Neuronal stem cell (in vitro differentiated cells): ENCODE measurements around the gene EYS.

Source experiments
- DNase-seq: peaks from one replicate; pipeline ENCODE4 v3.0.0-alpha.2; 2013; ENCODE audit warnings: low spot score
- H2AFZ ChIP-seq: one replicate; pipeline ENCODE4 v1.6.1; 2013; ENCODE audit warnings: mild to moderate bottlenecking, low read length, inconsistent platforms
- H2AK5ac ChIP-seq: 2 replicates; pipeline ENCODE4 v1.6.1; 2013; ENCODE audit warnings: low read depth, mild to moderate bottlenecking, inconsistent platforms, low read length, moderate library complexity, mixed read lengths
- H2BK120ac ChIP-seq: 2 replicates; pipeline ENCODE4 v1.6.1; 2013; ENCODE audit warnings: low read depth, mild to moderate bottlenecking, inconsistent platforms, low read length, moderate library complexity, mixed read lengths
- H2BK12ac ChIP-seq: one replicate; pipeline ENCODE4 v1.6.1; 2013; ENCODE audit warnings: low read length, inconsistent platforms
- H2BK15ac ChIP-seq: 2 replicates; pipeline ENCODE4 v1.6.1; 2013; ENCODE audit warnings: mild to moderate bottlenecking, low read length, inconsistent platforms, mixed read lengths
- H2BK5ac ChIP-seq: one replicate; pipeline ENCODE4 v1.6.1; 2013; ENCODE audit warnings: inconsistent platforms, mild to moderate bottlenecking, low read length, moderate library complexity
- H3K14ac ChIP-seq: one replicate; pipeline ENCODE4 v1.6.1; 2013; ENCODE audit warnings: low read length, inconsistent platforms
- H3K18ac ChIP-seq: 2 replicates; pipeline ENCODE4 v1.6.1; 2013; ENCODE audit warnings: low read length, inconsistent platforms
- H3K23ac ChIP-seq: 2 replicates; pipeline ENCODE4 v1.6.1; 2013; ENCODE audit warnings: low read depth, mild to moderate bottlenecking, mixed read lengths, low read length, inconsistent platforms; ENCODE audit not compliant: poor library complexity
- H3K27ac ChIP-seq: replicated peaks from 3 replicates; pipeline ENCODE4 v1.5.1; 2013; ENCODE audit warnings: low read length, inconsistent platforms
- H3K27me3 ChIP-seq, 3 experiments: 2 replicates each; pipeline ENCODE4 v1.6.1; 2013; ENCODE audit warnings: low read length in 3 of 3, mild to moderate bottlenecking in 2 of 3, inconsistent platforms in 1 of 3, low read depth in 1 of 3, mixed read lengths in 1 of 3, moderate library complexity in 1 of 3; ENCODE audit not compliant: control insufficient read depth in 3 of 3, insufficient read depth in 3 of 3
- H3K36me3 ChIP-seq, 2 donors: replicated peaks in 1 of 2; 2 replicates each; pipeline ENCODE4 v1.6.1; 2013; ENCODE audit warnings: low read length in 2 of 2; ENCODE audit not compliant: control insufficient read depth in 2 of 2, insufficient read depth in 2 of 2
- H3K4ac ChIP-seq: 2 replicates; pipeline ENCODE4 v1.6.1; 2013; ENCODE audit warnings: inconsistent platforms, mild to moderate bottlenecking, low read length, moderate library complexity
- H3K4me1 ChIP-seq, 2 donors: 1 replicate in 1 of 2; 2 replicates in 1 of 2; pipeline ENCODE4 v1.6.1; 2013; ENCODE audit warnings: low read length in 2 of 2, low read depth in 1 of 2; ENCODE audit not compliant: control insufficient read depth in 2 of 2, insufficient read depth in 1 of 2
- H3K4me2 ChIP-seq: one replicate; pipeline ENCODE4 v1.6.1; 2013; ENCODE audit warnings: mild to moderate bottlenecking, low read length, inconsistent platforms; ENCODE audit not compliant: insufficient read depth, poor library complexity, severe bottlenecking
- H3K4me3 ChIP-seq, 2 donors: 2 replicates each; pipeline ENCODE4 v1.5.1; 2013; ENCODE audit warnings: low read length in 2 of 2, mild to moderate bottlenecking in 2 of 2, inconsistent platforms in 1 of 2, moderate library complexity in 1 of 2
- H3K79me1 ChIP-seq: one replicate; pipeline ENCODE4 v1.6.1; 2013; ENCODE audit warnings: low read depth, mild to moderate bottlenecking, inconsistent platforms, low read length, moderate library complexity
- H3K9ac ChIP-seq: one replicate; pipeline ENCODE4 v1.6.1; 2013; ENCODE audit warnings: mild to moderate bottlenecking, low read depth, low read length, inconsistent platforms; ENCODE audit not compliant: poor library complexity
- H3K9me3 ChIP-seq, 2 donors: replicated peaks in 1 of 2; 2 replicates each; pipeline versions ENCODE3 to v1.6.1; 2013; ENCODE audit warnings: low read length in 2 of 2, mild to moderate bottlenecking in 2 of 2, inconsistent platforms in 1 of 2, low read depth in 1 of 2, mixed read lengths in 1 of 2, moderate library complexity in 1 of 2; ENCODE audit not compliant: control insufficient read depth in 2 of 2, insufficient read depth in 1 of 2
- H4K8ac ChIP-seq: one replicate; pipeline ENCODE4 v1.6.1; 2013; ENCODE audit warnings: low read depth, mild to moderate bottlenecking, inconsistent platforms, low read length, moderate library complexity
- H4K91ac ChIP-seq: one replicate; pipeline ENCODE4 v1.6.1; 2013; ENCODE audit warnings: low read length, low read depth, mild to moderate bottlenecking, inconsistent platforms; ENCODE audit not compliant: poor library complexity
- WGBS, 2 donors: extraction: QIAGEN DNeasy Blood & Tissue Kit; methylation state at CpG; one replicate each; pipeline ENCODE4 v1.1.7; 2013; ENCODE audit warnings: missing lambda C conversion rate in 2 of 2, mixed read lengths in 1 of 2; ENCODE audit not compliant: insufficient read length in 2 of 2, insufficient replicate concordance in 1 of 2; ENCODE audit errors: extremely low coverage in 2 of 2; 5-methylcytosine and 5-hydroxymethylcytosine counted together

Gene EYS

DNA sequence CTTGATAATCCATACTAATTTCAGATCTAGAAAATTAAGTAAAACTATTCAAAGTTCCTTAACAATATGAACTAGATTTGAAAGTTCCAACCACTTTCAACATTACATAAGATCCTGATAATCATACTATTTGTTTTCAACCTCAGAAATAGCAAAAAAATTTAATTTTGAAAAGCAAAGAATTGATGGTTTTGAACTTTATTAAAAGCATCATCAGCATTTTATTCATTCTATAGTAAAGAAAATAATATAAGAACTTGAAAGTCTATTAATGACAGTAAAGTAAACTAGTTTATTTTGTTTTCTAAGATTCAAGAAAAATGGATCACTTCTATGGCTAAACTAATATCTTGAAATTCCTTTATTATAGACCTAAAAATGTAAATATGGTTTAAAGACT, 26.8 kb downstream of the EYS start:
- H3K23ac ChIP-seq: no peak overlapping the region
- H2BK120ac ChIP-seq: no peak overlapping the region
- no peak overlapping the region for H2BK15ac ChIP-seq
- H3K18ac ChIP-seq: no peak overlapping the region
- DNase-seq: no peak
- peaks cover 0 to 3% of the 10 kb centered on the region in 2 donors for H3K9me3 ChIP-seq
- H3K9ac ChIP-seq: no peak overlapping the region
- no peak overlapping the region for H4K91ac ChIP-seq
- no peak overlapping the region for H4K8ac ChIP-seq
- H3K27ac ChIP-seq: no peak overlapping the region
- H2AFZ ChIP-seq: no peak overlapping the region
- no peak overlapping the region for H2BK5ac ChIP-seq
- no peaks in the 10 kb centered on the region for H3K79me1 ChIP-seq
- H2BK12ac ChIP-seq: no peak overlapping the region
- H3K36me3 ChIP-seq: no peaks in the 10 kb centered on the region
- no peak overlapping the region for H2AK5ac ChIP-seq
- H3K4me2 ChIP-seq: no peak overlapping the region
- no peak overlapping the region for H3K14ac ChIP-seq
- no peak overlapping the region for H3K4me3 ChIP-seq
- H3K4me1 ChIP-seq: peaks cover 0 to 4% of the 10 kb centered on the region in 2 donors
- no peak overlapping the region for H3K4ac ChIP-seq
- H3K27me3 ChIP-seq: no peaks in the 10 kb centered on the region

DNA sequence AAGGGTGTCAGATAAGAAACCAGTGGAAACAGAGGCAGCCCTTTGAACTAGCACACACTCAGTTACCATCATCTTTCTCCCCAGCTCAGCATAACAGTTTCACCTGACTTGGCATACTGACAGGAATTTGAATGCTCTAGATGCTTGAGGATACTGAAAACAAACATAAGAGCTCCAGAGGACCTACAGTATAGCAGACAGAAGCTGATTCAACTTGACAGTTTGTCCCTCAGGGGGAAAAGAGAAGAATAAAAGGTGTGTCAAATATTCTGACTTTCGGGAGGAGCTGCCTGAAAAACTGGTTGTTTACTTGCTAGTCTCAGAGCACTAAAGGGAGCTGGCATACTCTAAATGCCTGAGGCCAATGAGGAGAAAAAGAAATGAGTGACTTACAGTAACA, 35.1 kb downstream of the EYS start:
- no peak overlapping the region for H3K27ac ChIP-seq
- WGBS, 2 donors: no CpG with 5 or more reads among the region's 1 CpG
- H2BK5ac ChIP-seq: no peak overlapping the region
- H2BK12ac ChIP-seq: no peak overlapping the region
- no peak overlapping the region for H3K4ac ChIP-seq
- H3K4me2 ChIP-seq: no peak overlapping the region
- no peak overlapping the region for H3K14ac ChIP-seq
- H3K36me3 ChIP-seq: no peaks in the 10 kb centered on the region
- no peak overlapping the region for H3K23ac ChIP-seq
- no peak overlapping the region for H3K9ac ChIP-seq
- H2AFZ ChIP-seq: no peak overlapping the region
- no peak overlapping the region for H4K8ac ChIP-seq
- DNase-seq: no peak
- no peak overlapping the region for H2AK5ac ChIP-seq
- no peak overlapping the region for H3K18ac ChIP-seq
- no peak overlapping the region for H4K91ac ChIP-seq
- H2BK120ac ChIP-seq: no peak overlapping the region
- H3K9me3 ChIP-seq: peaks cover 0 to 7% of the 10 kb centered on the region in 2 donors
- H3K4me3 ChIP-seq: no peak overlapping the region
- no peak overlapping the region for H2BK15ac ChIP-seq
- no peaks in the 10 kb centered on the region for H3K27me3 ChIP-seq
- no peaks in the 10 kb centered on the region for H3K79me1 ChIP-seq
- H3K4me1 ChIP-seq: no peaks in the 10 kb centered on the region

DNA sequence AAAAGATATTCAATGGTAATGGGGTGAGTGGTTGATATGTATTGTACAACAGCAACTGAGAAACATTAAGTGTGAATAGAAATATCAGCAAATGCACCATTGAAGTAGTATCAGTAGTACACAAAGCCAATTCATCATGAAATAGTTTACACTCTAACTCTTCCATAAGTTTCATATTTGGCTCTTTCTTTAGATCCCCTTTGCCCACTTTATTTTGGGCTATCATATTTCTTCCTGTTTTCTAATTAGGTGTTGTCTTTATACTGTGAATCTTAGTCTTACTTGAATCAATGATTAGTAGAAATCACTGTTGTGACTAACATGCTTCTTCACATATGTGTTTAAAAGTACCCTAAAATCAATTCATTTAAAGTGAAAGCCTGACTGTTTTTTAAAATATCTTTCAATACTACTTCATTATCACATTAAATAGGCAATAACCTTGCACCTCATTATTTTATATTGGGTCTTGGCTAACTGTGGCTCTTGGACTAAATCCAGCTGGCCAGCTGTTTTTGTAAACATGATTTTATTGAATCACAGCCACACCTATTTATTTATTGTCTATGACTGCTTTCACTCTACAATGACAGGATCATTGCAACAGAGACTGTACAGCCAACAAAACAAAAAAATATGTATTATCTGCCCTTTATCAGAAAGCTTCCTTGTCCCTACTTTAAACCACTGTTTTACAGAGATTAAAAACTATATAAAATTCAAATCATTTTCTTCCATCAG, 38.9 kb downstream of the EYS start:
- H2AK5ac ChIP-seq: no peak overlapping the region
- no peak overlapping the region for H3K14ac ChIP-seq
- H4K91ac ChIP-seq: no peak overlapping the region
- no peak for DNase-seq
- H3K27ac ChIP-seq: no peak overlapping the region
- peaks cover 0 to under 1% of the 10 kb centered on the region in 2 donors for H3K9me3 ChIP-seq
- H2AFZ ChIP-seq: no peak overlapping the region
- no peaks in the 10 kb centered on the region for H3K36me3 ChIP-seq
- no peak overlapping the region for H3K4me3 ChIP-seq
- H2BK15ac ChIP-seq: no peak overlapping the region
- no peak overlapping the region for H3K23ac ChIP-seq
- H3K27me3 ChIP-seq: no peaks in the 10 kb centered on the region
- H2BK12ac ChIP-seq: no peak overlapping the region
- no peak overlapping the region for H4K8ac ChIP-seq
- H3K4me2 ChIP-seq: no peak overlapping the region
- no peak overlapping the region for H3K18ac ChIP-seq
- H3K4me1 ChIP-seq: no peaks in the 10 kb centered on the region
- no peak overlapping the region for H3K9ac ChIP-seq
- H2BK5ac ChIP-seq: no peak overlapping the region
- H2BK120ac ChIP-seq: no peak overlapping the region
- no peak overlapping the region for H3K4ac ChIP-seq
- H3K79me1 ChIP-seq: no peaks in the 10 kb centered on the region

DNA sequence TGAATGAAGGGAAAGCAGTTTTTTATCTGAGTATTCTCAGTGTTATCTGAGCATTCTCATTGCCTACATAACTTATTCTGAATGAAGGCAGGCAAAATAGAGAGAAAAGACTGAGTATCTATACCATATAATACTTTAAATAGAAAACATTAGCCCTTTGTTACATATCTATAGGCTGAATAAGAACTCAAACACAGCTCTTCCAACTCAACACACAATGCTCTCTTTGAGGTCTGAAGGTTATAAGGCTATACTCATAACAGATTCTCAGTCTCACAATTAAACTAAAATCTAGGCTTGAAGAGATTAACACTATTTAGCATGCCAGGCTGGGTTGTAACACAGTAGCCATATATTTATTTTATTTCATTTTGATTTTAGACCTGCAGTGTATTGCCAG, 56.9 kb downstream of the EYS start:
- no peak for DNase-seq
- Histone ChIP-seq H3K14ac (no peak overlapping the region), H2AFZ (no peak overlapping the region), H3K79me1 (no peaks in the 10 kb centered on the region), H4K91ac (no peak overlapping the region), H3K36me3 (no peaks in the 10 kb centered on the region), H2BK120ac (no peak overlapping the region), H2BK5ac (no peak overlapping the region), H3K4me2 (no peak overlapping the region), H2BK12ac (no peak overlapping the region), H3K9me3 (no peaks in the 10 kb centered on the region), H3K27ac (no peak overlapping the region), H3K23ac (no peak overlapping the region), H3K27me3 (no peaks in the 10 kb centered on the region), H2BK15ac (no peak overlapping the region), H3K9ac (no peak overlapping the region), H3K4me3 (no peak overlapping the region), H3K4me1 (no peaks in the 10 kb centered on the region), H4K8ac (no peak overlapping the region), H2AK5ac (no peak overlapping the region), H3K4ac (no peak overlapping the region), H3K18ac (no peak overlapping the region)
